ENCODE results near the gene BTBD6. TPM values are rescaled to one million over a fixed set of nuclear protein-coding genes. Genes with fewer than 3 reads are reported as not detected.

BTBD6 gene
- total and polyA plus RNA-seq, 2 experiments from 2014 or later: 2.2 to 11.6 TPM

DNA sequence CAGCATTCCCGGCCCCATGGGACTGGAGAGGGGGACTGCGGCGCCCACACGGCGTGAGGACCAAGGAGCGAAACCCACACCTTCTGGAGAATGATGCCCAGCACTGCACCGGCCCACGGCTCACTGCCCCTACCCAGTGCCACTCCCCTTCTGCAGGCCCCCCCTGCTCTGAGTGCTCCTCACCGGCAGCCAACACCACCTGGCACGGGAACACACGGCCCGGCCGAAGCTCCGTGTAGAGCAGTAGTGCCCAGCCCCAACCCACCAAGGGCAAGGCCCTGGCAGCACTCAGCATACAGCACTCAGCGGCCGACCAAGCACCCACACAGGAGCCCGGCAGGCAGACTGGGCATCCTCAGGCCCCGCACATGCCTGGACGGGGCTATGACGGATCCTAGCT is 13.4 kb downstream of the BTBD6 start:
- no peak overlapping the region for H3K4me3 Mint-ChIP-seq
- DNase-seq (ENCODE audit: low spot score) (no peak), ATAC-seq (no peak)
- no peak overlapping the region for H3K27ac Mint-ChIP-seq
- Histone ChIP-seq H2AFZ (no peak overlapping the region), H3K36me3 (ENCODE audit: insufficient read depth) (no peaks in the 10 kb centered on the region), H3K9me2 (ENCODE audit: insufficient read depth) (no peaks in the 10 kb centered on the region), H4K20me1 (replicated peaks; ENCODE audit: insufficient read depth) (no peaks in the 10 kb centered on the region), H3F3A (replicated peaks; ENCODE audit: low read depth) (no peaks in the 10 kb centered on the region), H3K4me3 (no peak overlapping the region), H3K4me1 (ENCODE audit: insufficient read depth) (no peaks in the 10 kb centered on the region), H3K4me2 (no peak overlapping the region), H3K27ac (ENCODE audit: low read depth) (no peak overlapping the region), H3K79me2 (replicated peaks; ENCODE audit: insufficient read depth) (no peaks in the 10 kb centered on the region), H3K27me3 (ENCODE audit: insufficient read depth) (no peaks in the 10 kb centered on the region)
- peaks cover 4% of the 10 kb centered on the region; the same call in 1 of the 3 replicates for H3K36me3 Mint-ChIP-seq (ENCODE audit: low read depth)
- TF ChIP-seq CREB1 (CRISPR knock-in tag; IDR thresholded peaks at IDR 0.05; ENCODE audit: low read depth): no peak
- no peak for TF ChIP-seq ZNF331 (CRISPR knock-in tag; IDR thresholded peaks at IDR 0.05; ENCODE audit: low read depth)
- no peak for TF ChIP-seq ETS1 (IDR thresholded peaks at IDR 0.05)
- TF ChIP-seq CTCF (conservative IDR thresholded peaks at IDR 0.05; ENCODE audit: low read depth in 2 of 2): no peak
- TF ChIP-seq, protein P1, sequence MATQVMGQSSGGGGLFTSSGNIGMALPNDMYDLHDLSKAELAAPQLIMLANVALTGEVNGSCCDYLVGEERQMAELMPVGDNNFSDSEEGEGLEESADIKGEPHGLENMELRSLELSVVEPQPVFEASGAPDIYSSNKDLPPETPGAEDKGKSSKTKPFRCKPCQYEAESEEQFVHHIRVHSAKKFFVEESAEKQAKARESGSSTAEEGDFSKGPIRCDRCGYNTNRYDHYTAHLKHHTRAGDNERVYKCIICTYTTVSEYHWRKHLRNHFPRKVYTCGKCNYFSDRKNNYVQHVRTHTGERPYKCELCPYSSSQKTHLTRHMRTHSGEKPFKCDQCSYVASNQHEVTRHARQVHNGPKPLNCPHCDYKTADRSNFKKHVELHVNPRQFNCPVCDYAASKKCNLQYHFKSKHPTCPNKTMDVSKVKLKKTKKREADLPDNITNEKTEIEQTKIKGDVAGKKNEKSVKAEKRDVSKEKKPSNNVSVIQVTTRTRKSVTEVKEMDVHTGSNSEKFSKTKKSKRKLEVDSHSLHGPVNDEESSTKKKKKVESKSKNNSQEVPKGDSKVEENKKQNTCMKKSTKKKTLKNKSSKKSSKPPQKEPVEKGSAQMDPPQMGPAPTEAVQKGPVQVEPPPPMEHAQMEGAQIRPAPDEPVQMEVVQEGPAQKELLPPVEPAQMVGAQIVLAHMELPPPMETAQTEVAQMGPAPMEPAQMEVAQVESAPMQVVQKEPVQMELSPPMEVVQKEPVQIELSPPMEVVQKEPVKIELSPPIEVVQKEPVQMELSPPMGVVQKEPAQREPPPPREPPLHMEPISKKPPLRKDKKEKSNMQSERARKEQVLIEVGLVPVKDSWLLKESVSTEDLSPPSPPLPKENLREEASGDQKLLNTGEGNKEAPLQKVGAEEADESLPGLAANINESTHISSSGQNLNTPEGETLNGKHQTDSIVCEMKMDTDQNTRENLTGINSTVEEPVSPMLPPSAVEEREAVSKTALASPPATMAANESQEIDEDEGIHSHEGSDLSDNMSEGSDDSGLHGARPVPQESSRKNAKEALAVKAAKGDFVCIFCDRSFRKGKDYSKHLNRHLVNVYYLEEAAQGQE (IDR thresholded peaks at IDR 0.05; ENCODE audit: unreplicated experiment): no peak
- no peak for TF ChIP-seq ZNF114 (CRISPR knock-in tag; IDR thresholded peaks at IDR 0.05)
- TF ChIP-seq ZNF462 (CRISPR knock-in tag; IDR thresholded peaks at IDR 0.05): no peak
- TF ChIP-seq EZH2phosphoT487 (IDR thresholded peaks at IDR 0.05; ENCODE audit: unreplicated experiment): no peak
- no peak for TF ChIP-seq POLR2AphosphoS5 (IDR thresholded peaks at IDR 0.05; ENCODE audit: low read depth)
- no peak for TF ChIP-seq EZH2 (IDR thresholded peaks at IDR 0.05; ENCODE audit: low read depth, unreplicated experiment)
- TF ChIP-seq NANOG (IDR thresholded peaks at IDR 0.05; ENCODE audit: borderline replicate concordance): no peak
- no peak for TF ChIP-seq JUNB (IDR thresholded peaks at IDR 0.05; ENCODE audit: unreplicated experiment)
- no peak for TF ChIP-seq STAT1 (IDR thresholded peaks at IDR 0.05; ENCODE audit: unreplicated experiment)
- H3K4me1 Mint-ChIP-seq: no peaks in the 10 kb centered on the region
- H3K27me3 Mint-ChIP-seq (ENCODE audit: insufficient read depth, low read depth, poor library complexity): peaks cover 6% of the 10 kb centered on the region
- H3K9me3 Mint-ChIP-seq: no peaks in the 10 kb centered on the region
